22Rv1 (cell line): ENCODE results near the gene BAHCC1.

Experiments
- ZFX ChIP-seq: fragments of 450-650 bp; IDR thresholded peaks from 2 replicates; pipeline ENCODE4 v1.6.1; 2017; ENCODE audit warnings: antibody characterized with exemption, borderline replicate concordance
- TF ChIP-seq, protein P1 (sequence below): fragments of 450-650 bp; IDR thresholded peaks from 2 replicates; pipeline ENCODE4 v1.5.1; 2017; ENCODE audit warnings: mild to moderate bottlenecking

DNA sequence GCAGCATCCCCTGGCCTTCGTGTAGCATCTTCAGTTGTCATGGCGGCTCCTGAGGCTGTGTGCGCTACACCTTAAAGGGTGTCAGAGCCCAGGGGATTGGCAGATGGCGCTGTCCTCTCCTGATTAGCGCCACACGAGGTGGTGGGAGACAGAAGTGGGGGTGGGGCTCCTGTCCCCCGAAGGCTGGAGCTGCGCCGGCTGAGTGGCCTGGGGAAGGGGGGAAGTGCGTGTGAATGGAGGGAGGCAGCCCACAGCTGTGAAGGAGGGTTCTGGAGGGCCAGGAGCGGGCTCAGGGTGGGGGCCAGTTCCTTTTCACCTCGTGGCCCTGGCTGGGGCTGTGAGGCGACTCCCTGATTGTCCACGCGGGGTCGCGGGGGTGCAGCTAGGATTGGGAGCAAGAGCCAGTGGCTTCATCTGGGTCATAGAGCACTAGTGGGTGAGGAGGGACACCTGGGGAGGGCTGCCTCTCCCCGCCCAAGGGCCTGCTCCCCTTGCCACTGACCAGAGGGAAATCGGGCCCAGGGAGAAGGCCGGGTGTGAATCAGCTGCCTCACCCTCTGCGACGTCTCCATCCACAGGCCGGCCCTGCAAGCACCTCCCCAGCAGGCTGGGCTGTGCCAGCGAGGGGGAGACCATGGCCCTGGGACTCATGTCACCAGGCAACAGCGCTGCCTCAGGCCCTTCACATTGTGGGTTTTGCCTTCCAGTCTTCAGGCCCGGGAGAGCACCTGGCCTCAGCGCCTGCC is 14.1 kb downstream of the BAHCC1 start:
- TF ChIP-seq, protein P1, sequence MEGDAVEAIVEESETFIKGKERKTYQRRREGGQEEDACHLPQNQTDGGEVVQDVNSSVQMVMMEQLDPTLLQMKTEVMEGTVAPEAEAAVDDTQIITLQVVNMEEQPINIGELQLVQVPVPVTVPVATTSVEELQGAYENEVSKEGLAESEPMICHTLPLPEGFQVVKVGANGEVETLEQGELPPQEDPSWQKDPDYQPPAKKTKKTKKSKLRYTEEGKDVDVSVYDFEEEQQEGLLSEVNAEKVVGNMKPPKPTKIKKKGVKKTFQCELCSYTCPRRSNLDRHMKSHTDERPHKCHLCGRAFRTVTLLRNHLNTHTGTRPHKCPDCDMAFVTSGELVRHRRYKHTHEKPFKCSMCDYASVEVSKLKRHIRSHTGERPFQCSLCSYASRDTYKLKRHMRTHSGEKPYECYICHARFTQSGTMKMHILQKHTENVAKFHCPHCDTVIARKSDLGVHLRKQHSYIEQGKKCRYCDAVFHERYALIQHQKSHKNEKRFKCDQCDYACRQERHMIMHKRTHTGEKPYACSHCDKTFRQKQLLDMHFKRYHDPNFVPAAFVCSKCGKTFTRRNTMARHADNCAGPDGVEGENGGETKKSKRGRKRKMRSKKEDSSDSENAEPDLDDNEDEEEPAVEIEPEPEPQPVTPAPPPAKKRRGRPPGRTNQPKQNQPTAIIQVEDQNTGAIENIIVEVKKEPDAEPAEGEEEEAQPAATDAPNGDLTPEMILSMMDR = no peak
- TF ChIP-seq ZFX = no peak
